ENCODE results near the gene AMN. TPM values are rescaled to one million over a fixed set of nuclear protein-coding genes. Genes with fewer than 3 reads are reported as not detected.

Gene AMN
- 10.6 and 11.5 TPM in 2 replicates for total RNA-seq
- total RNA-seq (2013) = 3.4 TPM
- polyA plus RNA-seq = 9.2 and 15.0 TPM in 2 replicates
- polyA minus RNA-seq = 8.0 and 8.8 TPM in 2 replicates

- TF ChIP-seq EZH2 (IDR thresholded peaks at IDR 0.05; ENCODE audit: borderline replicate concordance, insufficient read depth, low read depth, low read length, poor library complexity, severe bottlenecking) (no peak), CTCF (IDR thresholded peaks at IDR 0.05) (no peak)
- Histone ChIP-seq H3K27me3 (replicated peaks in 1 of 4; ENCODE audit: control extremely low read depth in 1 of 4, control insufficient read depth in 3 of 4, insufficient read depth in 4 of 4, low read length in 3 of 4) (peaks cover 0 to 31% (median 12%) of the 10 kb centered on the region in 4 experiments), H2AFZ (ENCODE audit: insufficient read depth, low read depth, low read length, poor library complexity, severe bottlenecking) (peak within 1 kb of the TSS; percentile 40), H3K4me2 (replicated peaks; ENCODE audit: low read depth, low read length, poor library complexity, severe bottlenecking) (peak within 1 kb of the TSS; percentile 91), H3K4me1 (ENCODE audit: control insufficient read depth in 2 of 2, insufficient read depth in 2 of 2, low read length in 2 of 2) (peaks cover 33 to 34% of the 10 kb centered on the region in 2 donors), H4K20me1 (ENCODE audit: control insufficient read depth, insufficient read depth, low read length, poor library complexity, severe bottlenecking) (no peaks in the 10 kb centered on the region), H3K4me3 (ENCODE audit: control extremely low read depth in 1 of 5, extremely low read depth in 1 of 5, insufficient read depth in 1 of 5, low read depth in 2 of 5, low read length in 4 of 5) (peak within 1 kb of the TSS in 4 of 5 experiments; percentile 30 to 62 (median 49)), H3K9me3 (ENCODE audit: control extremely low read depth in 1 of 3, control insufficient read depth in 2 of 3, insufficient read depth in 1 of 3, low read length in 2 of 3) (peaks cover 0 to 20% (median 0%) of the 10 kb centered on the region in 3 donors), H3K27ac (ENCODE audit: low read length in 2 of 2) (no peak within 1 kb of the TSS), H3K36me3 (replicated peaks in 1 of 2; ENCODE audit: control extremely low read depth in 1 of 2, control insufficient read depth in 1 of 2, extremely low read depth in 1 of 2, insufficient read depth in 2 of 2, low read length in 1 of 2) (no peaks in the 10 kb centered on the region), H3K79me2 (ENCODE audit: control insufficient read depth, insufficient read depth, low read length) (no peaks in the 10 kb centered on the region), H3K9ac (ENCODE audit: low read length) (peak within 1 kb of the TSS; percentile 65)
- no peak within 1 kb of the TSS for H3K27ac Mint-ChIP-seq
- 8% methylated on average over 56 of the region's 56 CpGs for WGBS (ENCODE audit: insufficient coverage)
- H3K27me3 Mint-ChIP-seq = peaks cover 14% of the 10 kb centered on the region
- intact Hi-C loops (cut with micrococcal nuclease) = loop anchor here (10.0 kb wide), 1 partner anchor 132 kb away; the partner anchor contains the start of gene CDC42BPB
- peak; percentile 31 for ATAC-seq (ENCODE audit: low read depth)
- POLR2A ChIA-PET = no interaction called here
- CTCF ChIA-PET = interaction anchor here (2.4 kb wide), 1 partner anchor 228 kb away, joined by 8 read pairs; no protein-coding TSS in a partner anchor
- no peak within 1 kb of the TSS for H3K4me3 Mint-ChIP-seq
- no peaks in the 10 kb centered on the region for H3K9me3 Mint-ChIP-seq (ENCODE audit: insufficient read depth)
- DNase-seq = peak; percentile 44
- peaks cover 28% of the 10 kb centered on the region for H3K4me1 Mint-ChIP-seq
Observed at GRCh38 chr14:102922490-102923200, at the start of gene AMN. TSS of gene AMN (plus strand) at chr14:102922663. CDS start at chr14:102922689, 26 bp downstream.

GRCh38 chr14:102873131-102873530 is 49.3 kb upstream of the AMN start:
- Histone ChIP-seq H3K27me3 (replicated peaks in 1 of 4; ENCODE audit: control extremely low read depth in 1 of 4, control insufficient read depth in 3 of 4, insufficient read depth in 4 of 4, low read length in 3 of 4) (no peaks in the 10 kb centered on the region), H3K4me1 (ENCODE audit: control insufficient read depth in 2 of 2, insufficient read depth in 2 of 2, low read length in 2 of 2) (peaks cover 11 to 22% of the 10 kb centered on the region in 2 donors), H3K27ac (ENCODE audit: low read length in 2 of 2) (no peak overlapping the region), H3K36me3 (replicated peaks in 1 of 2; ENCODE audit: control extremely low read depth in 1 of 2, control insufficient read depth in 1 of 2, extremely low read depth in 1 of 2, insufficient read depth in 2 of 2, low read length in 1 of 2) (peaks cover 9 to 80% of the 10 kb centered on the region in 2 experiments), H4K20me1 (ENCODE audit: control insufficient read depth, insufficient read depth, low read length, poor library complexity, severe bottlenecking) (peaks cover 37% of the 10 kb centered on the region), H3K9me3 (ENCODE audit: control extremely low read depth in 1 of 3, control insufficient read depth in 2 of 3, insufficient read depth in 1 of 3, low read length in 2 of 3) (no peaks in the 10 kb centered on the region), H3K4me3 (ENCODE audit: control extremely low read depth in 1 of 5, extremely low read depth in 1 of 5, insufficient read depth in 1 of 5, low read depth in 2 of 5, low read length in 4 of 5) (no peak overlapping the region), H3K79me2 (ENCODE audit: control insufficient read depth, insufficient read depth, low read length) (peaks cover 40% of the 10 kb centered on the region), H2AFZ (ENCODE audit: insufficient read depth, low read depth, low read length, poor library complexity, severe bottlenecking) (no peak overlapping the region), H3K4me2 (replicated peaks; ENCODE audit: low read depth, low read length, poor library complexity, severe bottlenecking) (no peak overlapping the region), H3K9ac (ENCODE audit: low read length) (no peak overlapping the region)
- intact Hi-C loops (cut with micrococcal nuclease) = no loop called here
- ATAC-seq (ENCODE audit: low read depth) = no peak
- POLR2A ChIA-PET = no interaction called here
- WGBS (ENCODE audit: insufficient coverage) = no CpG with 5 or more reads among the region's 7 CpGs
- Mint-ChIP-seq H3K9me3 (ENCODE audit: insufficient read depth) (no peaks in the 10 kb centered on the region), H3K27me3 (no peaks in the 10 kb centered on the region), H3K27ac (no peak overlapping the region), H3K4me1 (peaks cover 13% of the 10 kb centered on the region), H3K4me3 (no peak overlapping the region)
- DNase-seq = no peak
- CTCF ChIA-PET = no interaction called here
- TF ChIP-seq CTCF (IDR thresholded peaks at IDR 0.05) (no peak), EZH2 (IDR thresholded peaks at IDR 0.05; ENCODE audit: borderline replicate concordance, insufficient read depth, low read depth, low read length, poor library complexity, severe bottlenecking) (no peak)
